Cardiac muscle cell (in vitro differentiated cells and primary cell): Measurements from ENCODE around the gene PARP1. TPM values are rescaled to one million over a fixed set of nuclear protein-coding genes. Genes with fewer than 3 reads are reported as not detected.

ENCODE experiments used
- DNase-seq, 2 donors: peaks; one replicate each; pipeline versions ENCODE4 v3.0.0 to v3.0.0-alpha.2; 2010 to 2017; ENCODE audit warnings: low read depth in 1 of 2, low spot score in 1 of 2
- H3K27ac ChIP-seq: fragments of 200-600 bp; sonication (generic); 2 replicates; pipeline ENCODE4 v1.5.1; 2016
- H3K27me3 ChIP-seq: fragments of 200-600 bp; sonication (generic); 2 replicates; pipeline ENCODE4 v1.6.0; 2016; ENCODE audit warnings: control low read depth
- H3K36me3 ChIP-seq: fragments of 200-600 bp; sonication (generic); 2 replicates; pipeline ENCODE4 v1.5.1; 2016; ENCODE audit warnings: control low read depth
- H3K4me1 ChIP-seq: fragments of 200-600 bp; sonication (generic); 2 replicates; pipeline ENCODE4 v1.8.1; 2017; ENCODE audit warnings: low read depth, mild to moderate bottlenecking, mixed run types
- H3K4me3 ChIP-seq: fragments of 200-600 bp; sonication (generic); 2 replicates; pipeline ENCODE4 v1.5.1; 2016; ENCODE audit warnings: mild to moderate bottlenecking
- H3K9me3 ChIP-seq: fragments of 200-600 bp; sonication (generic); 2 replicates; pipeline ENCODE4 v1.5.1; 2017; ENCODE audit warnings: low read depth, mild to moderate bottlenecking, control low read depth
- CTCF ChIP-seq: IDR thresholded peaks from 2 replicates; pipeline ENCODE4 v1.5.1; 2012; ENCODE audit warnings: low read depth, mild to moderate bottlenecking, low read length
- polyA plus RNA-seq: library from polyadenylated mRNA; unstranded; fragments of >200 nt; fragmentation: Nextera tagmentation; extraction: Ambion mirVana; gene quantifications from 2 replicates; pipeline ENCODE4 v1.2.1, GENCODE V29; 2016
- total RNA-seq: library from RNA; depleted of rRNA; stranded (reverse); fragments of >200 nt; gene quantifications from 2 replicates; pipeline ENCODE4 v1.2.3, GENCODE V29; 2016

Gene PARP1
- total and polyA plus RNA-seq, 2 experiments from 2014 or later, result 192 to 373 TPM

GRCh38 chr1:226381226-226381998, 26.5 kb downstream of the PARP1 start:
- Histone ChIP-seq H3K4me3 (no peak overlapping the region), H3K4me1 (no peaks in the 10 kb centered on the region), H3K9me3 (no peaks in the 10 kb centered on the region), H3K27me3 (no peaks in the 10 kb centered on the region), H3K36me3 (peaks cover 96% of the 10 kb centered on the region), H3K27ac (no peak overlapping the region)
- DNase-seq, result no peak
- no peak for TF ChIP-seq CTCF

DNA sequence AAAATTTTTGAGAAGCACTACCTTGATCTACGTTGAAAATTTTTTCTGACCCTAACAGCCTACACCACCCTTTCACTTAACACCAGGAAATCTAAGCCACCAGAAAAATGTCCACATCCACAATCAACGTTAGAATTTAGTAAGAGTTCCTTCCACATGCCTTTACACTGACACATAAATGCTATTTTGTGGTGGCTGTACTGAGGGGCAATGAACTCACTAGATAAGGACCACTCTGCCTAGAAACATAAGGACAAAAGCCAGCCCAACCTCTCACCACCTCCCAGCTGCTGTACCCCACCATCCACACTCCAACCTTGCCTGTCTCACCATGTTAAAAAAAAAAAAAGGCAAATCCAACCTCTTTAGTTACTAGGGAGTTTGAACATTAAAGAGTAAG, 29.8 kb downstream of the PARP1 start:
- Histone ChIP-seq H3K36me3 (peaks cover 96% of the 10 kb centered on the region), H3K9me3 (no peaks in the 10 kb centered on the region), H3K4me1 (no peaks in the 10 kb centered on the region), H3K4me3 (no peak overlapping the region), H3K27me3 (no peaks in the 10 kb centered on the region), H3K27ac (no peak overlapping the region)
- no peak for TF ChIP-seq CTCF
- DNase-seq, result peak in 1 of 2 donors; percentile 35

DNA sequence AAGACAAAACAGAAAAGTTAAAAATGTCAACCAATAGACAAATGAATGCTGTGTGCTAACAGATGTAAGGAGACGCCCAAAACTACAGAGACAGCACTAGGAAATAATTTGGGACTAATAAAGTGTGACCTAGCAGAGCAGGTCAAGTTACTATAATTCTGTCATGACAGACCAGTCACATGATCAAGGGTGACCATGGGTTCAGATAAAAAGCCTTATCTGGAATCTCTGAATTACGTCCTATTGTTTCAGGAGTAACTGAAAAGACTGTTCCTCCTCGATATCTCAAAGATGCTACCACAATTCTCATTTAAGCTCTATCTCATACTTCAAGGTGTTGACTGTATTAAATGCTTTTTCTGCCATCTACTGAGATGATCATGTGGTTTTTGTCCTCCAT, 31.6 kb downstream of the PARP1 start:
- Histone ChIP-seq H3K36me3 (peaks cover 89% of the 10 kb centered on the region), H3K27ac (no peak overlapping the region), H3K4me3 (no peak overlapping the region), H3K4me1 (no peaks in the 10 kb centered on the region), H3K27me3 (no peaks in the 10 kb centered on the region), H3K9me3 (no peaks in the 10 kb centered on the region)
- no peak for TF ChIP-seq CTCF
- no peak for DNase-seq

DNA sequence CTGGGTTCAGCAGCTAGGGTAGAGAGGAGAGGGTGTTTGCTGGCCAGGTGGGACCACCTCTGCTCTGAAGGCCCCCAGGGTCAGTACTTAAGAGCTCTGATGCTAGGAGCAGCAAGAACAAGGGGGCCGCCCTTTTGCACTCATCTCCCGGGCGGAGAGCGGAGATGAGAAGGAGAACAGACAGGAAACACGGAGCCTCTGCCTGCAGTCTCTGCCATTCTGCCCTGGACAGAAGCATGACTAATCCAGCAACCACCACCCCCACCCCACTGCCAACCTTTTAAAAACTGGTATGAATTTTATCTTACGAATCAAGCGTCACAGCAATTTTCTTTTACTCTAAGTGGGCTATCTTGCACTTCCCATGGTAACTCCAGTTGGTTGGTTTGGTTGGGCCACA, 34.5 kb downstream of the PARP1 start:
- Histone ChIP-seq H3K4me1 (no peaks in the 10 kb centered on the region), H3K27me3 (no peaks in the 10 kb centered on the region), H3K4me3 (no peak overlapping the region), H3K9me3 (no peaks in the 10 kb centered on the region), H3K36me3 (peaks cover 88% of the 10 kb centered on the region), H3K27ac (no peak overlapping the region)
- no peak for TF ChIP-seq CTCF
- DNase-seq, result no peak

DNA sequence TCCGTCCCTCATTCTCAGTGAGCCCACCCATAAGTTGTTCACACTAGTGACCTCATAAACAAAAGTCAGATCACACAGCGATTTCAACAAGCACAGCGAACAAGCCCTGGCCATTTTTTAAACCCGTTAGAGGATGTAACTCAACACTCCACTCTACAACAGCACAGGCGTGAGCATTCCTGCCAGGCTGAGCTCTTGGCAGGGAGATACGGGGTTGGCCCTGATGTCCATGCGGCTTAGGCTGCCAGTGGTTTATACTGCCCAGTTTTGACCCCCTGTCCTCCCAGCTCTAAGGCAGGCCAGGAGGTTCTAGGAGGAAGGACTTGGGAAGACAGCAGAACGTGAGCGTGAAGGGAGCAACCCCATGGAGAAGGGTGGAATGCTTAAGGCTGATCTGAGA, 35.0 kb downstream of the PARP1 start:
- TF ChIP-seq CTCF, result no peak
- DNase-seq, result no peak
- peaks cover 88% of the 10 kb centered on the region for H3K36me3 ChIP-seq
- no peak overlapping the region for H3K27ac ChIP-seq
- H3K9me3 ChIP-seq, result no peaks in the 10 kb centered on the region
- H3K27me3 ChIP-seq, result no peaks in the 10 kb centered on the region
- no peaks in the 10 kb centered on the region for H3K4me1 ChIP-seq
- H3K4me3 ChIP-seq, result no peak overlapping the region
